ENCODE data around the gene CLEC16A. TPM values are rescaled to one million over a fixed set of nuclear protein-coding genes. Genes with fewer than 3 reads are reported as not detected.
A peak's percentile ranks its signal among the peaks of the same experiment; 100 is the strongest.

CLEC16A gene
- total and polyA plus RNA-seq, 9 of the 15 experiments (the other 6 are each of a cell fraction or from before 2014, with no cell fraction given): 1.00 to 22.3 (median 10.0) TPM

- TF ChIP-seq SP1 (CRISPR knock-in tag; IDR thresholded peaks at IDR 0.05) (no peak), MXD1 (CRISPR knock-in tag; IDR thresholded peaks at IDR 0.05; ENCODE audit: borderline replicate concordance, poor library complexity, severe bottlenecking) (no peak), NR2F6 (CRISPR knock-in tag; IDR thresholded peaks at IDR 0.05) (no peak), ATF2 (CRISPR knock-in tag; IDR thresholded peaks at IDR 0.05) (no peak), ZNF561 (CRISPR knock-in tag; conservative IDR thresholded peaks at IDR 0.05) (no peak), ZNF507 (tag; conservative IDR thresholded peaks at IDR 0.05) (no peak), NBN (IDR thresholded peaks at IDR 0.05; ENCODE audit: low read depth) (peak; percentile 69; the same call in 1 of the 2 replicates), SP2 (IDR thresholded peaks at IDR 0.05; ENCODE audit: extremely low read depth, low read depth, low read length, poor library complexity, severe bottlenecking) (no peak), ZNF263 (CRISPR knock-in tag; IDR thresholded peaks at IDR 0.05; ENCODE audit: borderline replicate concordance) (no peak), ELF4 (CRISPR knock-in tag; IDR thresholded peaks at IDR 0.05) (no peak), MYBL2 (IDR thresholded peaks at IDR 0.05; ENCODE audit: low read depth) (no peak), MYBL2 (CRISPR knock-in tag; IDR thresholded peaks at IDR 0.05; ENCODE audit: borderline replicate concordance) (no peak), RBM25 (IDR thresholded peaks at IDR 0.05; ENCODE audit: low read depth, low read length, severe bottlenecking) (no peak), HMBOX1 (IDR thresholded peaks at IDR 0.05) (peak; percentile 85), MNT (conservative IDR thresholded peaks at IDR 0.05) (peak; percentile 59 to 83; a peak in 3 of 4 replicates), ZNF140 (CRISPR knock-in tag; IDR thresholded peaks at IDR 0.05) (no peak), RHOXF2B (CRISPR knock-in tag; conservative IDR thresholded peaks at IDR 0.05) (no peak), ZNF644 (tag; IDR thresholded peaks at IDR 0.05; ENCODE audit: low read depth) (no peak), FOXK2 (conservative IDR thresholded peaks at IDR 0.05 in 1 of 2, IDR thresholded peaks at IDR 0.05 in 1 of 2; ENCODE audit: low read depth in 2 of 2) (no peak), PTRF (tag; IDR thresholded peaks at IDR 0.05) (no peak), RBM22 (IDR thresholded peaks at IDR 0.05; ENCODE audit: low read depth, low read length, poor library complexity, severe bottlenecking) (no peak), FIP1L1 (IDR thresholded peaks at IDR 0.05; ENCODE audit: low read depth, low read length, poor library complexity, severe bottlenecking) (no peak), RFX5 (IDR thresholded peaks at IDR 0.05; ENCODE audit: low read depth, low read length) (no peak), BCOR (IDR thresholded peaks at IDR 0.05) (no peak), SRSF9 (IDR thresholded peaks at IDR 0.05; ENCODE audit: borderline replicate concordance, low read depth, low read length) (no peak), MYNN (IDR thresholded peaks at IDR 0.05) (0 out of 2 replicates have a peak, but pooled peaks have one; percentile 23), MYNN (CRISPR knock-in tag; IDR thresholded peaks at IDR 0.05) (no peak)
Observed at GRCh38 chr16:11100239-11100750, 155.9 kb downstream of the CLEC16A start (continued).

Data from K562 (cell line).